Measurements from ENCODE around the gene PPP1R9B.

- TF ChIP-seq CTCF (conservative IDR thresholded peaks at IDR 0.05; ENCODE audit: low read depth, low read length) (no peak), EZH2 (IDR thresholded peaks at IDR 0.05; ENCODE audit: borderline replicate concordance, low read depth, low read length, poor library complexity, severe bottlenecking) (no peak)
These were observed 33.6 kb upstream of the PPP1R9B start for GRCh38 chr17:50184064-50184463.
